H9 (cell line): ENCODE data around the gene KCNIP1. TPM values are rescaled to one million over a fixed set of nuclear protein-coding genes. Genes with fewer than 3 reads are reported as not detected.

Source experiments
- DNase-seq: peaks from one replicate; pipeline ENCODE4 v3.0.0-alpha.2; 2017
- H2AFZ ChIP-seq: one replicate; pipeline ENCODE4 v1.6.1; 2013; ENCODE audit warnings: mild to moderate bottlenecking, low read length, control low read depth, moderate library complexity
- H2AK5ac ChIP-seq: 2 replicates; pipeline ENCODE4 v1.6.1; 2013; ENCODE audit warnings: low read length, control low read depth, mixed read lengths; ENCODE audit not compliant: insufficient read length
- H2BK120ac ChIP-seq: one replicate; pipeline ENCODE4 v1.6.1; 2013; ENCODE audit warnings: low read depth, mild to moderate bottlenecking, low read length, control low read depth, inconsistent platforms; ENCODE audit not compliant: poor library complexity, severe bottlenecking
- H2BK12ac ChIP-seq: 2 replicates; pipeline ENCODE4 v1.6.1; 2013; ENCODE audit warnings: low read length, control low read depth, mixed read lengths, low read depth; ENCODE audit not compliant: insufficient read length
- H2BK15ac ChIP-seq: 2 replicates; pipeline ENCODE4 v1.6.1; 2013; ENCODE audit warnings: low read depth, low read length, control low read depth
- H2BK20ac ChIP-seq: one replicate; pipeline ENCODE4 v1.6.1; 2013; ENCODE audit warnings: low read depth, mild to moderate bottlenecking, low read length, control low read depth, inconsistent platforms; ENCODE audit not compliant: poor library complexity, severe bottlenecking
- H2BK5ac ChIP-seq: 2 replicates; pipeline ENCODE4 v1.6.1; 2013; ENCODE audit warnings: low read length, control low read depth, mixed read lengths; ENCODE audit not compliant: insufficient read length
- H3K14ac ChIP-seq: 2 replicates; pipeline ENCODE4 v1.6.1; 2013; ENCODE audit warnings: low read length, control low read depth; ENCODE audit not compliant: insufficient read depth
- H3K18ac ChIP-seq: 2 replicates; pipeline ENCODE4 v1.6.1; 2013; ENCODE audit warnings: low read depth, mild to moderate bottlenecking, mixed read lengths, low read length, control low read depth; ENCODE audit not compliant: insufficient read length
- H3K23ac ChIP-seq: 2 replicates; pipeline ENCODE4 v1.6.1; 2013; ENCODE audit warnings: low read length, control low read depth, mixed read lengths, low read depth; ENCODE audit not compliant: insufficient read length
- H3K23me2 ChIP-seq: 2 replicates; pipeline ENCODE4 v1.6.1; 2013; ENCODE audit warnings: low read depth, mild to moderate bottlenecking, mixed read lengths, low read length, control low read depth; ENCODE audit not compliant: insufficient read length, poor library complexity, severe bottlenecking
- H3K27ac ChIP-seq: 2 replicates; pipeline ENCODE4 v1.5.1; 2013; ENCODE audit warnings: low read length, control low read depth, mixed read lengths, low read depth; ENCODE audit not compliant: insufficient read length
- H3K27me3 ChIP-seq: 2 replicates; pipeline ENCODE4 v1.6.1; 2013; ENCODE audit warnings: low read length, control low read depth, inconsistent platforms; ENCODE audit not compliant: insufficient read depth
- H3K4ac ChIP-seq: 2 replicates; pipeline ENCODE4 v1.6.1; 2013; ENCODE audit warnings: low read depth, mild to moderate bottlenecking, control low read depth, inconsistent platforms, low read length, moderate library complexity
- H3K4me1 ChIP-seq: 2 replicates; pipeline ENCODE4 v1.6.1; 2013; ENCODE audit warnings: low read length, control low read depth, inconsistent platforms; ENCODE audit not compliant: insufficient read depth
- H3K4me2 ChIP-seq: 2 replicates; pipeline ENCODE4 v1.6.1; 2013; ENCODE audit warnings: low read length, control low read depth, mixed read lengths; ENCODE audit not compliant: insufficient read length, insufficient read depth
- H3K56ac ChIP-seq: 2 replicates; pipeline ENCODE4 v1.6.1; 2013; ENCODE audit warnings: low read depth, mild to moderate bottlenecking, mixed read lengths, low read length, control low read depth; ENCODE audit not compliant: insufficient read length
- H3K79me1 ChIP-seq: 2 replicates; pipeline ENCODE4 v1.6.1; 2013; ENCODE audit warnings: low read depth, mild to moderate bottlenecking, moderate library complexity, low read length, control low read depth, inconsistent platforms; ENCODE audit not compliant: insufficient read depth, poor library complexity, severe bottlenecking
- H3K79me2 ChIP-seq: 2 replicates; pipeline ENCODE4 v1.6.1; 2013; ENCODE audit warnings: low read length, control low read depth, inconsistent platforms; ENCODE audit not compliant: insufficient read depth
- H3K9ac ChIP-seq: 2 replicates; pipeline ENCODE4 v1.6.1; 2013; ENCODE audit warnings: low read length, control low read depth, mixed read lengths; ENCODE audit not compliant: insufficient read length; ENCODE audit errors: extremely low read depth
- H3K9me3 ChIP-seq: one replicate; pipeline ENCODE4 v1.6.1; 2013; ENCODE audit warnings: low read depth, low read length, inconsistent platforms; ENCODE audit not compliant: control insufficient read depth
- H3T11ph ChIP-seq: one replicate; pipeline ENCODE4 v1.6.1; 2013; ENCODE audit warnings: mild to moderate bottlenecking, low read length, control low read depth, inconsistent platforms
- H4K20me1 ChIP-seq: one replicate; pipeline ENCODE4 v1.6.1; 2013; ENCODE audit not compliant: control insufficient read depth, insufficient read length, insufficient read depth
- H4K5ac ChIP-seq: 2 replicates; pipeline ENCODE4 v1.6.1; 2013; ENCODE audit warnings: low read depth, mild to moderate bottlenecking, mixed read lengths, low read length, control low read depth; ENCODE audit not compliant: insufficient read length
- H4K8ac ChIP-seq: replicated peaks from 2 replicates; pipeline ENCODE4 v1.6.1; 2013; ENCODE audit warnings: low read length, control low read depth, mixed read lengths, low read depth; ENCODE audit not compliant: insufficient read length
- H4K91ac ChIP-seq: 2 replicates; pipeline ENCODE4 v1.6.1; 2013; ENCODE audit warnings: low read depth, mild to moderate bottlenecking, moderate library complexity, mixed read lengths, low read length, control low read depth; ENCODE audit not compliant: insufficient read length
- H3K27ac Mint-ChIP-seq, 3 experiments: 2 replicates in 2 of 3; 3 replicates in 1 of 3; pipeline ENCODE4 v1.8.0; 2020 to 2021; ENCODE audit warnings: mixed read lengths in 3 of 3, mild to moderate bottlenecking in 1 of 3, moderate library complexity in 1 of 3
- H3K27me3 Mint-ChIP-seq: 2 replicates; pipeline ENCODE4 v1.8.0; 2021; ENCODE audit warnings: low read depth, mild to moderate bottlenecking, moderate library complexity, mixed read lengths
- H3K36me3 Mint-ChIP-seq, 3 experiments: 2 replicates in 2 of 3; 3 replicates in 1 of 3; pipeline ENCODE4 v1.8.0; 2020 to 2021; ENCODE audit warnings: low read depth in 3 of 3, mixed read lengths in 3 of 3; ENCODE audit not compliant: insufficient read depth in 1 of 3
- H3K4me1 Mint-ChIP-seq, 2 experiments: 2 replicates each; pipeline ENCODE4 v1.8.0; 2020; ENCODE audit warnings: mixed read lengths in 2 of 2
- H3K4me3 Mint-ChIP-seq, 2 experiments: 2 replicates in 1 of 2; 3 replicates in 1 of 2; pipeline ENCODE4 v1.8.0; 2020 to 2021; ENCODE audit warnings: mild to moderate bottlenecking in 2 of 2, mixed read lengths in 2 of 2, moderate library complexity in 1 of 2
- H3K9me3 Mint-ChIP-seq, 2 experiments: 2 replicates in 1 of 2; 3 replicates in 1 of 2; pipeline ENCODE4 v1.8.0; 2020; ENCODE audit warnings: mild to moderate bottlenecking in 2 of 2, mixed read lengths in 2 of 2, moderate library complexity in 1 of 2
- CTCF ChIP-seq: fragments of 200-600 bp; sonication (generic); conservative IDR thresholded peaks from 3 replicates; pipeline ENCODE4 v1.8.0; 2021; ENCODE audit warnings: antibody characterized with exemption, mild to moderate bottlenecking
- WGBS: extraction: QIAGEN DNeasy Blood & Tissue Kit; methylation state at CpG from one replicate; pipeline ENCODE4 v1.1.7; 2013; ENCODE audit warnings: missing lambda C conversion rate, low lambda C conversion rate, mixed read lengths; ENCODE audit not compliant: insufficient read length; ENCODE audit errors: extremely low coverage; 5-methylcytosine and 5-hydroxymethylcytosine counted together
- total RNA-seq: library from RNA; stranded (reverse); gene quantifications from 2 replicates; pipeline ENCODE4 v1.2.1, GENCODE V29; 2021

Gene KCNIP1
- total RNA-seq, 1 experiment from 2014 or later, result 0.63 TPM

GRCh38 chr5:170774831-170775230 is 271.0 kb downstream of the KCNIP1 start:
- no peaks in the 10 kb centered on the region for H3K27me3 Mint-ChIP-seq
- H3K4me3 Mint-ChIP-seq, result no peak overlapping the region
- Histone ChIP-seq H3K27ac (no peak overlapping the region), H4K20me1 (no peaks in the 10 kb centered on the region), H3K4ac (no peak overlapping the region), H4K5ac (no peak overlapping the region), H3K79me1 (no peaks in the 10 kb centered on the region), H3K9me3 (no peaks in the 10 kb centered on the region), H2BK15ac (no peak overlapping the region), H2AFZ (no peak overlapping the region), H3K4me2 (no peak overlapping the region), H3K79me2 (no peaks in the 10 kb centered on the region), H3K18ac (no peak overlapping the region), H3K56ac (no peak overlapping the region), H3K9ac (no peak overlapping the region), H2BK12ac (no peak overlapping the region), H3K23ac (no peak overlapping the region), H2BK5ac (no peak overlapping the region), H3K4me1 (peaks cover 6% of the 10 kb centered on the region; the same call in 1 of the 2 replicates), H2BK20ac (no peak overlapping the region), H3K27me3 (no peaks in the 10 kb centered on the region), H3T11ph (no peak overlapping the region), H2AK5ac (no peak overlapping the region), H4K91ac (no peak overlapping the region), H3K14ac (no peak overlapping the region), H3K23me2 (no peaks in the 10 kb centered on the region), H4K8ac (no peak overlapping the region), H2BK120ac (no peak overlapping the region)
- no CpG with 5 or more reads among the region's 5 CpGs for WGBS
- peak; percentile 36; the same call in 1 of the 3 replicates for TF ChIP-seq CTCF
- peaks cover 0 to 3% (median 0%) of the 10 kb centered on the region in 3 experiments; a peak in 2 of 7 replicates for H3K36me3 Mint-ChIP-seq
- DNase-seq, result peak; percentile 43
- peaks cover 0 to 3% of the 10 kb centered on the region in 2 experiments; a peak in 1 of 5 replicates for H3K9me3 Mint-ChIP-seq
- no peak overlapping the region for H3K27ac Mint-ChIP-seq
- H3K4me1 Mint-ChIP-seq, result peaks cover 38 to 41% of the 10 kb centered on the region in 2 experiments
